K562 (cell line): ENCODE results near the gene SPIB. TPM values are rescaled to one million over a fixed set of nuclear protein-coding genes. Genes with fewer than 3 reads are reported as not detected.
A peak's percentile ranks its signal among the peaks of the same experiment; 100 is the strongest.

ENCODE experiments used
- BHLHE40 ChIP-seq: IDR thresholded peaks from 2 replicates; pipeline ENCODE4 v1.6.1; 2011; ENCODE audit warnings: low read length, improper control_type of control experiment
- BRF1 ChIP-seq: IDR thresholded peaks from 3 replicates; pipeline ENCODE4 v1.6.1; 2011; ENCODE audit warnings: borderline replicate concordance, mild to moderate bottlenecking; ENCODE audit not compliant: insufficient read length; ENCODE audit errors: extremely low read depth
- CHD2 ChIP-seq: IDR thresholded peaks from 2 replicates; pipeline ENCODE4 v1.6.1; 2011; ENCODE audit warnings: low read depth, low read length
- CTCFL ChIP-seq: IDR thresholded peaks from 2 replicates; pipeline ENCODE4 v1.6.1; 2011; ENCODE audit warnings: borderline replicate concordance, low read depth, mild to moderate bottlenecking, moderate library complexity, low read length; ENCODE audit not compliant: insufficient read depth, poor library complexity, severe bottlenecking
- E2F1 ChIP-seq: sonication (generic); formaldehyde crosslinking; IDR thresholded peaks from 2 replicates; pipeline ENCODE4 v1.8.1; 2023; ENCODE audit warnings: mild to moderate bottlenecking, missing genetic modification reagents, moderate library complexity
- E4F1 ChIP-seq: fragments of 250-450 bp; sonication (Bioruptor Pico); IDR thresholded peaks from 2 replicates; pipeline ENCODE4 v1.5.0; 2021; ENCODE audit warnings: mild to moderate bottlenecking, borderline replicate concordance
- HDAC3 ChIP-seq: fragments of 450-650 bp; IDR thresholded peaks from 2 replicates; pipeline ENCODE4 v1.6.1; 2018; ENCODE audit warnings: borderline replicate concordance, mild to moderate bottlenecking, moderate library complexity; ENCODE audit not compliant: partially characterized antibody
- NR1H2 ChIP-seq: sonication (generic); formaldehyde crosslinking; IDR thresholded peaks from 2 replicates; pipeline ENCODE4 v1.4.0; 2020; ENCODE audit warnings: mild to moderate bottlenecking, missing genetic modification reagents
- NR4A1 ChIP-seq, 2 experiments: fragments of 250-450 bp in 1 of 2; fragments of 450-650 bp in 1 of 2; sonication (Bioruptor Pico) in 1 of 2; IDR thresholded peaks; 2 replicates each; pipeline versions ENCODE4 v1.4.0 to v1.6.1; 2016 to 2020; ENCODE audit warnings: mild to moderate bottlenecking in 2 of 2, missing compliant biosample characterization in 1 of 2, missing genetic modification characterization in 1 of 2, moderate library complexity in 1 of 2
- RCOR1 ChIP-seq, 2 experiments: IDR thresholded peaks; 2 replicates each; pipeline ENCODE4 v1.6.1; 2012; ENCODE audit warnings: low read depth in 2 of 2, low read length in 2 of 2, borderline replicate concordance in 1 of 2, improper control_type of control experiment in 1 of 2
- RFX5 ChIP-seq: IDR thresholded peaks from 2 replicates; pipeline ENCODE4 v1.6.1; 2011; ENCODE audit warnings: low read depth, mild to moderate bottlenecking, improper control_type of control experiment, low read length
- SIN3B ChIP-seq: fragments of 450-650 bp; IDR thresholded peaks from 2 replicates; pipeline ENCODE4 v1.6.1; 2017; ENCODE audit warnings: low read depth, mild to moderate bottlenecking, moderate library complexity
- ZBTB1 ChIP-seq: sonication (generic); formaldehyde crosslinking; IDR thresholded peaks from 2 replicates; pipeline ENCODE4 v1.8.1; 2023; ENCODE audit warnings: missing genetic modification reagents, low read depth, mild to moderate bottlenecking, borderline replicate concordance
- ZNF263 ChIP-seq: sonication (generic); formaldehyde crosslinking; IDR thresholded peaks from 2 replicates; pipeline ENCODE4 v1.8.0; 2022; ENCODE audit warnings: mild to moderate bottlenecking, missing genetic modification reagents, borderline replicate concordance
- ZNF592 ChIP-seq: fragments of 450-650 bp; IDR thresholded peaks from 2 replicates; pipeline ENCODE4 v1.6.1; 2017; ENCODE audit warnings: antibody characterized with exemption, mild to moderate bottlenecking
- ZNF79 ChIP-seq: fragments of 250-450 bp; sonication (Bioruptor Pico); IDR thresholded peaks from 2 replicates; pipeline ENCODE4 v1.4.0; 2020; ENCODE audit warnings: low read depth, mild to moderate bottlenecking, moderate library complexity
- polyA plus RNA-seq, 8 experiments: library from polyadenylated mRNA; depleted of rRNA in 4 of 8; stranded (reverse) in 5 of 8; unstranded in 3 of 8; fragments of >200 nt; fragmentation: Nextera tagmentation in 2 of 8; fragmentation: Illumina TruSeq in 1 of 8; extraction: Ambion mirVana in 2 of 8; extraction: Trizol in 1 of 8; gene quantifications; 2 replicates each; pipeline versions ENCODE4 v1.2.1 to v1.2.3, GENCODE V29; 2011 to 2014; ENCODE audit warnings: inconsistent platforms in 1 of 8, missing spikeins in 1 of 8
- total RNA-seq, 7 experiments: library from RNA; depleted of rRNA in 6 of 7; stranded (reverse); fragments of >200 nt in 6 of 7; fragmentation: Illumina TruSeq in 2 of 7; extraction: Trizol in 2 of 7; gene quantifications; 2 replicates each; pipeline versions ENCODE4 v1.2.1 to v1.2.3, GENCODE V29; 2011 to 2021; ENCODE audit warnings: low replicate concordance in 1 of 7

The SPIB gene
- total and polyA plus RNA-seq, 9 of the 15 experiments (the other 6 are each of a cell fraction or from before 2014, with no cell fraction given), result 0.06 to 1.0 (median 0.43) TPM; not detected in 1

- TF ChIP-seq HDAC3, result no peak
- no peak for TF ChIP-seq CHD2
- TF ChIP-seq ZNF263, result no peak
- no peak for TF ChIP-seq ZNF79 (CRISPR knock-in tag)
- TF ChIP-seq ZNF592, result peak; percentile 83
- TF ChIP-seq E2F1 (CRISPR knock-in tag), result no peak
- no peak for TF ChIP-seq CTCFL
- TF ChIP-seq SIN3B, result no peak
- TF ChIP-seq BHLHE40, result peak; percentile 62
- TF ChIP-seq NR1H2 (CRISPR knock-in tag), result no peak
- TF ChIP-seq RFX5, result no peak
- TF ChIP-seq BRF1, result no peak
- no peak for TF ChIP-seq ZBTB1
- TF ChIP-seq RCOR1 (IDR thresholded peaks at IDR 0.05; ENCODE audit: borderline replicate concordance in 1 of 2, low read depth in 2 of 2, low read length in 2 of 2), result no peak
- no peak for TF ChIP-seq NR4A1 (CRISPR knock-in tag; IDR thresholded peaks at IDR 0.05)
- 0 out of 2 replicates have a peak, but pooled peaks have one; percentile 25 for TF ChIP-seq NR4A1 (tag; IDR thresholded peaks at IDR 0.05)
- TF ChIP-seq E4F1 (CRISPR knock-in tag), result no peak
Measured at GRCh38 chr19:50383001-50383851, 35.5 kb upstream of the SPIB start (continued).
